ENCODE data around the gene HPSE2. TPM values are rescaled to one million over a fixed set of nuclear protein-coding genes. Genes with fewer than 3 reads are reported as not detected.
A peak's percentile ranks its signal among the peaks of the same experiment; 100 is the strongest.
"Not testable (repeated sequence)": the region's sequence is repeated elsewhere in the genome, so short reads cannot be mapped to it uniquely, and the experiment has no call there.

The HPSE2 gene
- total and polyA plus RNA-seq, 7 experiments from 2014 or later = not detected

DNA sequence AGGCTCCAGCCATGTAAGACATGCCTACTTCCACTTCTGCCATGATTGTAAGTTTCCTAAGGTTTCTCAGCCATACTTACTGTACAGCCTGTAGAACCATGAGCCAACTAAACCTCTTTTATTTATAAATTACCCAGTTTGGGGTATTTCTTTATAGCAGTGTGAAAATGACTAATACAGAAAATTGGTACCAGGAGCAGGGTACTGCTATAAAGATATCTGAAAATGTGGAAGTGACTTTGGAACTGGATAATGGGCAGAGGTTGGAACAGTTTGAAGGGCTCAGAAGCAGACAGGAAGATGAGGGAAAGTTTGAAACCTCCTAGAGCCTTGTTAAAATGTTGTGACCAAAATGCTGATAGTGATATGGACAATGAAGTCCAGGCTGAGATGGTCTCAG, 12.2 kb upstream of the HPSE2 start:
- POLR2A ChIA-PET; H3K27me3 ChIP-seq (ENCODE audit: control insufficient read depth in 2 of 2, insufficient read depth in 2 of 2, low read length in 2 of 2); ATAC-seq; H3K4me1 Mint-ChIP-seq; H3K27ac ChIP-seq (ENCODE audit: low read depth, low read length); H3K27ac Mint-ChIP-seq; H3K4me3 ChIP-seq (ENCODE audit: low read length); H3K36me3 ChIP-seq (ENCODE audit: control insufficient read depth in 2 of 3, insufficient read depth in 3 of 3, low read length in 3 of 3); H3K36me3 Mint-ChIP-seq; H3K4me3 Mint-ChIP-seq; H3K4me1 ChIP-seq (ENCODE audit: control insufficient read depth in 2 of 2, insufficient read depth in 2 of 2, low read length in 2 of 2); H3K9me3 ChIP-seq (ENCODE audit: control insufficient read depth in 2 of 3, low read length in 3 of 3); DNase-seq: not testable (repeated sequence)
- intact Hi-C loops (cut with micrococcal nuclease) = loop anchor here in 1 of 2 donors (5.0 kb wide), 1 partner anchor 501 kb away; no protein-coding TSS in a partner anchor
- Mint-ChIP-seq H3K9me3 (peaks cover 0 to 21% (median 6%) of the 10 kb centered on the region in 11 donors), H3K27me3 (peaks cover 5 to 53% (median 37%) of the 10 kb centered on the region in 5 donors)
- CTCF ChIA-PET = interaction anchor here (1.6 kb wide), 2 partner anchors 779 to 781 kb away, joined by 7 to 32 read pairs; no protein-coding TSS in a partner anchor

- DNase-seq (no peak), ATAC-seq (peak; percentile 20)
- POLR2A ChIA-PET = no interaction called here
- Mint-ChIP-seq H3K27me3 (peaks cover 72 to 91% (median 77%) of the 10 kb centered on the region in 5 donors), H3K4me3 (peak overlapping the region in 6 of 10 donors; percentile 11 to 75 (median 50)), H3K4me1 (peaks cover 12 to 41% (median 26%) of the 10 kb centered on the region in 7 donors), H3K9me3 (peaks cover 0 to 2% (median 0%) of the 10 kb centered on the region in 11 donors), H3K27ac (no peak overlapping the region), H3K36me3 (peaks cover 0 to 3% (median 0%) of the 10 kb centered on the region in 5 donors)
- intact Hi-C loops (cut with micrococcal nuclease) = no loop called here
- Histone ChIP-seq H3K4me3 (ENCODE audit: low read length) (no peak overlapping the region), H3K27ac (ENCODE audit: low read depth, low read length) (no peak overlapping the region), H3K9me3 (ENCODE audit: control insufficient read depth in 2 of 3, low read length in 3 of 3) (no peaks in the 10 kb centered on the region), H3K4me1 (ENCODE audit: control insufficient read depth in 2 of 2, insufficient read depth in 2 of 2, low read length in 2 of 2) (peaks cover 0 to 6% of the 10 kb centered on the region in 2 donors), H3K27me3 (ENCODE audit: control insufficient read depth in 2 of 2, insufficient read depth in 2 of 2, low read length in 2 of 2) (peaks cover 6 to 11% of the 10 kb centered on the region in 2 donors), H3K36me3 (ENCODE audit: control insufficient read depth in 2 of 3, insufficient read depth in 3 of 3, low read length in 3 of 3) (no peaks in the 10 kb centered on the region)
- CTCF ChIA-PET = no interaction called here
Observed at GRCh38 chr10:99236627-99237309, 1.1 kb upstream of the HPSE2 start.

GRCh38 chr10:99234791-99235657, 628 bp downstream of the HPSE2 start:
- no peaks in the 10 kb centered on the region for H3K9me3 ChIP-seq (ENCODE audit: control insufficient read depth in 2 of 3, low read length in 3 of 3)
- H3K9me3 Mint-ChIP-seq = peaks cover 0 to 2% (median 0%) of the 10 kb centered on the region in 11 donors
- H3K27me3 Mint-ChIP-seq = peaks cover 72 to 90% (median 81%) of the 10 kb centered on the region in 5 donors
- H3K36me3 Mint-ChIP-seq = peaks cover 0 to 3% (median 0%) of the 10 kb centered on the region in 5 donors
- ChIA-PET POLR2A (no interaction called here), CTCF (no interaction called here)
- peaks cover 11 to 13% of the 10 kb centered on the region in 2 donors for H3K27me3 ChIP-seq (ENCODE audit: control insufficient read depth in 2 of 2, insufficient read depth in 2 of 2, low read length in 2 of 2)
- H3K4me3 Mint-ChIP-seq = peak overlapping the region; percentile 29 to 83 (median 72)
- intact Hi-C loops (cut with micrococcal nuclease) = loop anchor here in 1 of 2 donors (5.0 kb wide), 1 partner anchor 297 kb away; the partner anchor contains the start of gene NKX2-3
- H3K4me1 ChIP-seq (ENCODE audit: control insufficient read depth in 2 of 2, insufficient read depth in 2 of 2, low read length in 2 of 2) = peaks cover 0 to 6% of the 10 kb centered on the region in 2 donors
- peaks cover 12 to 41% (median 26%) of the 10 kb centered on the region in 7 donors for H3K4me1 Mint-ChIP-seq
- H3K4me3 ChIP-seq (ENCODE audit: low read length) = no peak overlapping the region
- ATAC-seq (no peak), DNase-seq (no peak)
- H3K27ac ChIP-seq (ENCODE audit: low read depth, low read length) = no peak overlapping the region
- H3K36me3 ChIP-seq (ENCODE audit: control insufficient read depth in 2 of 3, insufficient read depth in 3 of 3, low read length in 3 of 3) = no peaks in the 10 kb centered on the region
- H3K27ac Mint-ChIP-seq = peak overlapping the region in 1 of 9 donors; percentile 2

- Histone ChIP-seq H3K27me3 (ENCODE audit: control insufficient read depth in 2 of 2, insufficient read depth in 2 of 2, low read length in 2 of 2) (peaks cover 11 to 13% of the 10 kb centered on the region in 2 donors), H3K4me1 (ENCODE audit: control insufficient read depth in 2 of 2, insufficient read depth in 2 of 2, low read length in 2 of 2) (peaks cover 0 to 6% of the 10 kb centered on the region in 2 donors), H3K36me3 (ENCODE audit: control insufficient read depth in 2 of 3, insufficient read depth in 3 of 3, low read length in 3 of 3) (no peaks in the 10 kb centered on the region), H3K27ac (ENCODE audit: low read depth, low read length) (no peak overlapping the region), H3K9me3 (ENCODE audit: control insufficient read depth in 2 of 3, low read length in 3 of 3) (no peaks in the 10 kb centered on the region), H3K4me3 (ENCODE audit: low read length) (peak overlapping the region; percentile 39)
- peaks cover 0 to 2% (median 0%) of the 10 kb centered on the region in 11 donors for H3K9me3 Mint-ChIP-seq
- peaks cover 0 to 3% (median 0%) of the 10 kb centered on the region in 5 donors for H3K36me3 Mint-ChIP-seq
- H3K4me1 Mint-ChIP-seq = peaks cover 12 to 41% (median 26%) of the 10 kb centered on the region in 7 donors
- POLR2A ChIA-PET = no interaction called here
- peaks cover 75 to 90% (median 86%) of the 10 kb centered on the region in 5 donors for H3K27me3 Mint-ChIP-seq
- peak; percentile 69 for ATAC-seq
- intact Hi-C loops (cut with micrococcal nuclease) = loop anchor here in 1 of 2 donors (5.0 kb wide), 1 partner anchor 298 kb away; the partner anchor contains the start of gene NKX2-3
- CTCF ChIA-PET = no interaction called here
- H3K4me3 Mint-ChIP-seq = peak overlapping the region; percentile 42 to 82 (median 70)
- peak in 3 of 9 donors; percentile 3 to 42 (median 21) for DNase-seq
- peak overlapping the region in 1 of 9 donors; percentile 18 for H3K27ac Mint-ChIP-seq
Observed at GRCh38 chr10:99234041-99234790, 1.4 kb downstream of the HPSE2 start.

DNA sequence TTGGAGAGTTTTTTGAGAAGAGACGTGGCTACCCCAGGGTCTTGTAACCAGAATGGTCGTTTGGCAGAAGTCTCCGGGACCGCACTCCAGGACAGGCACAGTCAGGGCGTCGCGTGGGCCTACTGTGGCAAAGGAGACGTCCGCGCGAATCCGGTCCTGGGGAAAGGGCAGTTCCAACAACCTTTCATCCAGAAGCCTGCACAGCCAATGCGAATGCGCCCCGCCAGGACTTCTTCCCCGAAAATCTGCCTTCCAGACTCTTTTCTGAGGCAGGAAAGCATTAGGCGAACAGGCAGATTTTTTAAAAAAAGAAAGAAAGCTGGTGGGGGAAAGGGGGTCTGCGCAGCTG, 2.0 kb downstream of the HPSE2 start:
- ATAC-seq (no peak), DNase-seq (no peak)
- Mint-ChIP-seq H3K9me3 (peaks cover 0 to 2% (median 0%) of the 10 kb centered on the region in 11 donors), H3K4me3 (peak overlapping the region; percentile 42 to 82 (median 70)), H3K4me1 (peaks cover 12 to 41% (median 26%) of the 10 kb centered on the region in 7 donors), H3K36me3 (peaks cover 0 to 2% (median 0%) of the 10 kb centered on the region in 5 donors), H3K27me3 (peaks cover 71 to 93% (median 86%) of the 10 kb centered on the region in 5 donors), H3K27ac (no peak overlapping the region)
- intact Hi-C loops (cut with micrococcal nuclease) = loop anchor here in 1 of 2 donors (5.0 kb wide), 1 partner anchor 299 kb away; the partner anchor contains the start of gene NKX2-3
- POLR2A ChIA-PET = no interaction called here
- peaks cover 0 to 6% of the 10 kb centered on the region in 2 donors for H3K4me1 ChIP-seq (ENCODE audit: control insufficient read depth in 2 of 2, insufficient read depth in 2 of 2, low read length in 2 of 2)
- H3K36me3 ChIP-seq (ENCODE audit: control insufficient read depth in 2 of 3, insufficient read depth in 3 of 3, low read length in 3 of 3) = no peaks in the 10 kb centered on the region
- no peak overlapping the region for H3K27ac ChIP-seq (ENCODE audit: low read depth, low read length)
- CTCF ChIA-PET = no interaction called here
- peaks cover 11 to 13% of the 10 kb centered on the region in 2 donors for H3K27me3 ChIP-seq (ENCODE audit: control insufficient read depth in 2 of 2, insufficient read depth in 2 of 2, low read length in 2 of 2)
- no peaks in the 10 kb centered on the region for H3K9me3 ChIP-seq (ENCODE audit: control insufficient read depth in 2 of 3, low read length in 3 of 3)
- H3K4me3 ChIP-seq (ENCODE audit: low read length) = no peak overlapping the region
